HepG2 (cell line): Measurements from ENCODE around the gene CCT6A. TPM values are rescaled to one million over a fixed set of nuclear protein-coding genes. Genes with fewer than 3 reads are reported as not detected.
"Not testable (repeated sequence)": the region's sequence is repeated elsewhere in the genome, so short reads cannot be mapped to it uniquely, and the experiment has no call there.

Source experiments
- ATAC-seq: fragments of 200-7000 bp; cut with Tn5 transposase; 3 replicates; pipeline ENCODE4 v1.9.1; 2020; ENCODE audit warnings: mild to moderate bottlenecking, moderate library complexity
- BruUV-seq: library from RNA; stranded (reverse); fragments of 400-500 nt; replicated peaks from 2 replicates; lab custom pipeline; 2021; lab: Mats Ljungman, UMichigan
- CTCF ChIA-PET: fragments of 300-600 bp; formaldehyde crosslinking; extraction: SDS; loops from one replicate; lab custom pipeline; 2021; ENCODE audit warnings: low total read pairs, inconsistent platforms, low intra/inter-chr PET ratio; lab: Yijun Ruan, JAX
- POLR2A ChIA-PET: fragments of 350-600 bp; sonication (Branson Sonifier 250); formaldehyde crosslinking; loops from one replicate; lab custom pipeline; 2020; ENCODE audit warnings: antibody characterized with exemption, inconsistent platforms; lab: Yijun Ruan, JAX
- DNase-seq: peaks from one replicate; pipeline ENCODE4 v3.0.0-alpha.2; 2015; ENCODE audit warnings: low spot score
- FAIRE-seq: peaks from 3 replicates; lab custom pipeline; 2011; peaks lifted over from hg19 to GRCh38; lab: Jason Lieb, UNC
- H2AFZ ChIP-seq: one replicate; pipeline ENCODE4 v1.6.1; 2011; ENCODE audit warnings: low read length, inconsistent platforms
- H3K27ac ChIP-seq: fragments of 300-600 bp; 3 replicates; pipeline ENCODE4 v1.8.0; 2011; ENCODE audit warnings: mixed run types, mild to moderate bottlenecking, mixed read lengths, low read length, inconsistent platforms; ENCODE audit not compliant: insufficient read depth; ENCODE audit errors: extremely low read length
- H3K27me3 ChIP-seq, 2 experiments: fragments of 200-600 bp in 1 of 2; 2 replicates in 1 of 2; 3 replicates in 1 of 2; pipeline versions ENCODE4 v1.6.0 to v1.8.0; 2011; ENCODE audit warnings: low read length in 2 of 2, mild to moderate bottlenecking in 2 of 2, moderate library complexity in 2 of 2, inconsistent platforms in 1 of 2; ENCODE audit not compliant: insufficient read depth in 2 of 2, control insufficient read depth in 1 of 2
- H3K36me3 ChIP-seq, 2 experiments: fragments of 200-600 bp in 1 of 2; replicated peaks in 1 of 2; 2 replicates in 1 of 2; 3 replicates in 1 of 2; pipeline versions ENCODE4 v1.5.1 to v1.8.0; 2011; ENCODE audit warnings: low read length in 2 of 2, inconsistent platforms in 1 of 2; ENCODE audit not compliant: insufficient read depth in 2 of 2, control insufficient read depth in 1 of 2
- H3K4me1 ChIP-seq: 2 replicates; pipeline ENCODE4 v1.5.1; 2012; ENCODE audit warnings: low read length, inconsistent platforms; ENCODE audit not compliant: insufficient read depth
- H3K4me2 ChIP-seq: 2 replicates; pipeline ENCODE4 v1.6.0; 2011; ENCODE audit warnings: low read depth, low read length, inconsistent platforms
- H3K4me3 ChIP-seq, 3 experiments: fragments of 200-600 bp in 1 of 3; sonication (generic), shearing (Covaris generic) in 1 of 3; replicated peaks in 1 of 3; 2 replicates each; pipeline ENCODE4 v1.5.1; 2011 to 2016; ENCODE audit warnings: low read length in 3 of 3, inconsistent platforms in 2 of 3, low read depth in 2 of 3, mild to moderate bottlenecking in 2 of 3, control low read depth in 1 of 3, mixed read lengths in 1 of 3; ENCODE audit not compliant: insufficient read depth in 1 of 3
- H3K79me2 ChIP-seq: one replicate; pipeline ENCODE4 v1.6.1; 2011; ENCODE audit warnings: low read length, inconsistent platforms; ENCODE audit not compliant: insufficient read depth
- H3K9ac ChIP-seq: 2 replicates; pipeline ENCODE4 v1.6.0; 2011; ENCODE audit warnings: mild to moderate bottlenecking, low read depth, low read length, inconsistent platforms; ENCODE audit not compliant: insufficient read depth
- H3K9me3 ChIP-seq: 2 replicates; pipeline ENCODE4 v1.5.1; 2012; ENCODE audit warnings: mild to moderate bottlenecking, low read length
- H4K20me1 ChIP-seq: 2 replicates; pipeline ENCODE4 v1.6.0; 2011; ENCODE audit warnings: inconsistent platforms, mild to moderate bottlenecking, low read length, moderate library complexity; ENCODE audit not compliant: insufficient read depth
- FOXA3 ChIP-seq: IDR thresholded peaks from 2 replicates; pipeline ENCODE4 v1.6.1; 2016; ENCODE audit warnings: missing genetic modification reagents, missing compliant biosample characterization
- GATAD2A ChIP-seq: IDR thresholded peaks from 2 replicates; pipeline ENCODE4 v1.6.1; 2016
- HOXA3 ChIP-seq: sonication (generic); formaldehyde crosslinking; IDR thresholded peaks from 2 replicates; pipeline ENCODE4 v1.5.0; 2020; ENCODE audit warnings: missing genetic modification reagents
- IRF2 ChIP-seq: IDR thresholded peaks from 2 replicates; pipeline ENCODE4 v1.6.1; 2018; ENCODE audit warnings: missing genetic modification reagents, missing compliant biosample characterization
- KDM2A ChIP-seq: sonication (generic); formaldehyde crosslinking; IDR thresholded peaks from 2 replicates; pipeline ENCODE4 v1.4.0; 2020; ENCODE audit warnings: low read depth, missing genetic modification reagents, borderline replicate concordance
- PATZ1 ChIP-seq: sonication (generic); formaldehyde crosslinking; IDR thresholded peaks from 2 replicates; pipeline ENCODE4 v1.4.0; 2020; ENCODE audit warnings: missing genetic modification reagents
- RAD21 ChIP-seq: fragments of 450-650 bp; formaldehyde crosslinking; IDR thresholded peaks from 2 replicates; pipeline ENCODE4 v1.5.0; 2020; ENCODE audit warnings: mild to moderate bottlenecking
- REPIN1 ChIP-seq: sonication (generic); formaldehyde crosslinking; IDR thresholded peaks from 2 replicates; pipeline ENCODE4 v1.8.0; 2022; ENCODE audit warnings: missing genetic modification reagents, low read depth, mild to moderate bottlenecking, borderline replicate concordance
- RXRA ChIP-seq: sonication (generic); formaldehyde crosslinking; IDR thresholded peaks from 2 replicates; pipeline ENCODE4 v1.5.1; 2020; ENCODE audit warnings: missing genetic modification reagents
- SAP130 ChIP-seq: IDR thresholded peaks from 2 replicates; pipeline ENCODE4 v1.6.1; 2016; ENCODE audit warnings: low read depth
- SOX6 ChIP-seq, 2 experiments: fragments of 450-650 bp in 1 of 2; sonication (generic) in 1 of 2; formaldehyde crosslinking in 1 of 2; IDR thresholded peaks; 2 replicates each; pipeline versions ENCODE4 v1.4.0 to v1.6.1; 2017 to 2020; ENCODE audit warnings: antibody characterized with exemption in 1 of 2, mild to moderate bottlenecking in 1 of 2, missing genetic modification reagents in 1 of 2
- SP2 ChIP-seq: sonication (generic); formaldehyde crosslinking; IDR thresholded peaks from 2 replicates; pipeline ENCODE4 v1.5.1; 2020; ENCODE audit warnings: mild to moderate bottlenecking, missing genetic modification reagents
- ZFX ChIP-seq: sonication (generic); formaldehyde crosslinking; IDR thresholded peaks from 2 replicates; pipeline ENCODE4 v1.4.0; 2020; ENCODE audit warnings: mild to moderate bottlenecking, low read depth, missing genetic modification reagents, moderate library complexity
- ZGPAT ChIP-seq: IDR thresholded peaks from 2 replicates; pipeline ENCODE4 v1.6.1; 2016; ENCODE audit warnings: mild to moderate bottlenecking
- ZNF501 ChIP-seq: sonication (generic); formaldehyde crosslinking; IDR thresholded peaks from 2 replicates; pipeline ENCODE4 v1.5.1; 2020; ENCODE audit warnings: mild to moderate bottlenecking, moderate library complexity, missing genetic modification reagents
- WGBS: methylation state at CpG from one replicate; pipeline ENCODE4 v1.1.6; 2017; ENCODE audit warnings: low lambda C conversion rate; 5-methylcytosine and 5-hydroxymethylcytosine counted together
- in situ Hi-C: cut with HindIII; loops from 2 replicates; pipeline ENCODE4 v1.10.0; 2017; ENCODE audit warnings: low pct_unique_long_range_greater_than_20kb; ENCODE audit not compliant: extremely low pct_ligation_motif_present
- intact Hi-C: fragments of 100-400 bp; cut with micrococcal nuclease; formaldehyde crosslinking; loops from one replicate; pipeline ENCODE4 v1.10.0; 2022; ENCODE audit not compliant: unreplicated experiment
- polyA plus RNA-seq, 8 experiments: library from polyadenylated mRNA; depleted of rRNA in 3 of 8; stranded (reverse) in 7 of 8; unstranded in 1 of 8; fragments of >200 nt; fragmentation: Illumina TruSeq in 4 of 8; extraction: Trizol in 4 of 8; gene quantifications; 2 replicates each; pipeline versions ENCODE4 v1.2.1 to v1.2.3, GENCODE V29; 2011 to 2016; ENCODE audit warnings: low read depth in 4 of 8, missing spikeins in 1 of 8, mixed read lengths in 1 of 8; ENCODE audit not compliant: insufficient read depth in 1 of 8
- total RNA-seq, 5 experiments: library from RNA; depleted of rRNA; stranded (reverse); fragments of >200 nt; fragmentation: Illumina TruSeq; extraction: Trizol; gene quantifications; 2 replicates each; pipeline ENCODE4 v1.2.3, GENCODE V29; 2016; ENCODE audit warnings: low read depth in 1 of 5
- TF ChIP-seq, protein P1 (sequence below): sonication (generic); formaldehyde crosslinking; IDR thresholded peaks from 2 replicates; pipeline ENCODE4 v1.4.0; 2020; ENCODE audit warnings: missing genetic modification reagents

Gene CCT6A
- total and polyA plus RNA-seq, 2 of the 13 experiments (the other 11 are each of a cell fraction or from before 2014, with no cell fraction given) = 219 to 292 TPM

GRCh38 chr7:56079450-56080185 lies 28.1 kb downstream of the CCT6A start (continued):
- TF ChIP-seq ZFX (CRISPR knock-in tag) = peak; percentile 34
- TF ChIP-seq ZNF501 = peak; percentile 66
- peak; percentile 33; the same call in 1 of the 2 replicates for TF ChIP-seq SAP130 (CRISPR knock-in tag)
- TF ChIP-seq, protein P1, sequence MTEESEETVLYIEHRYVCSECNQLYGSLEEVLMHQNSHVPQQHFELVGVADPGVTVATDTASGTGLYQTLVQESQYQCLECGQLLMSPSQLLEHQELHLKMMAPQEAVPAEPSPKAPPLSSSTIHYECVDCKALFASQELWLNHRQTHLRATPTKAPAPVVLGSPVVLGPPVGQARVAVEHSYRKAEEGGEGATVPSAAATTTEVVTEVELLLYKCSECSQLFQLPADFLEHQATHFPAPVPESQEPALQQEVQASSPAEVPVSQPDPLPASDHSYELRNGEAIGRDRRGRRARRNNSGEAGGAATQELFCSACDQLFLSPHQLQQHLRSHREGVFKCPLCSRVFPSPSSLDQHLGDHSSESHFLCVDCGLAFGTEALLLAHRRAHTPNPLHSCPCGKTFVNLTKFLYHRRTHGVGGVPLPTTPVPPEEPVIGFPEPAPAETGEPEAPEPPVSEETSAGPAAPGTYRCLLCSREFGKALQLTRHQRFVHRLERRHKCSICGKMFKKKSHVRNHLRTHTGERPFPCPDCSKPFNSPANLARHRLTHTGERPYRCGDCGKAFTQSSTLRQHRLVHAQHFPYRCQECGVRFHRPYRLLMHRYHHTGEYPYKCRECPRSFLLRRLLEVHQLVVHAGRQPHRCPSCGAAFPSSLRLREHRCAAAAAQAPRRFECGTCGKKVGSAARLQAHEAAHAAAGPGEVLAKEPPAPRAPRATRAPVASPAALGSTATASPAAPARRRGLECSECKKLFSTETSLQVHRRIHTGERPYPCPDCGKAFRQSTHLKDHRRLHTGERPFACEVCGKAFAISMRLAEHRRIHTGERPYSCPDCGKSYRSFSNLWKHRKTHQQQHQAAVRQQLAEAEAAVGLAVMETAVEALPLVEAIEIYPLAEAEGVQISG (CRISPR knock-in tag) = peak; percentile 58; the same call in 1 of the 2 replicates
- 0 out of 2 replicates have a peak, but pooled peaks have one; percentile 12 for TF ChIP-seq IRF2 (CRISPR knock-in tag)
- peak; percentile 13; the same call in 1 of the 2 replicates for TF ChIP-seq ZGPAT (CRISPR knock-in tag)
- 0 out of 2 replicates have a peak, but pooled peaks have one; percentile 36 for TF ChIP-seq PATZ1
- TF ChIP-seq FOXA3 (CRISPR knock-in tag) = peak; percentile 60
- no peak for TF ChIP-seq SOX6 (IDR thresholded peaks at IDR 0.05)
- peak; percentile 73 for TF ChIP-seq SOX6 (CRISPR knock-in tag; IDR thresholded peaks at IDR 0.05)
- TF ChIP-seq KDM2A (CRISPR knock-in tag) = peak; percentile 45; the same call in 1 of the 2 replicates
- peak; percentile 64 for TF ChIP-seq REPIN1 (CRISPR knock-in tag)
- TF ChIP-seq RAD21 (CRISPR knock-in tag) = no peak
- no peak for TF ChIP-seq SP2 (CRISPR knock-in tag)
- TF ChIP-seq HOXA3 = 0 out of 2 replicates have a peak, but pooled peaks have one; percentile 16
- peak; percentile 17 for TF ChIP-seq GATAD2A (CRISPR knock-in tag)
- peak; percentile 71 for TF ChIP-seq RXRA (CRISPR knock-in tag)

GRCh38 chr7:56080726-56081435 lies 29.3 kb downstream of the CCT6A start:
- H3K9me3 ChIP-seq, ATAC-seq, DNase-seq, H3K27ac ChIP-seq, H2AFZ ChIP-seq, H3K9ac ChIP-seq, H3K4me2 ChIP-seq, H4K20me1 ChIP-seq, CTCF ChIA-PET, intact Hi-C loops, H3K36me3 ChIP-seq, POLR2A ChIA-PET, FAIRE-seq, H3K27me3 ChIP-seq, H3K79me2 ChIP-seq, BruUV-seq, H3K4me3 ChIP-seq: not testable (repeated sequence)
- WGBS = 98% methylated on average over 24 of the region's 28 CpGs
- in situ Hi-C loops = loop anchor here (25.0 kb wide), 1 partner anchor 319 kb away; no protein-coding TSS in a partner anchor
- peaks cover 20% of the 10 kb centered on the region for H3K4me1 ChIP-seq
